ENCODE data around the gene FLYWCH2.
A peak's percentile ranks its signal among the peaks of the same experiment; 100 is the strongest.

The FLYWCH2 gene

DNA sequence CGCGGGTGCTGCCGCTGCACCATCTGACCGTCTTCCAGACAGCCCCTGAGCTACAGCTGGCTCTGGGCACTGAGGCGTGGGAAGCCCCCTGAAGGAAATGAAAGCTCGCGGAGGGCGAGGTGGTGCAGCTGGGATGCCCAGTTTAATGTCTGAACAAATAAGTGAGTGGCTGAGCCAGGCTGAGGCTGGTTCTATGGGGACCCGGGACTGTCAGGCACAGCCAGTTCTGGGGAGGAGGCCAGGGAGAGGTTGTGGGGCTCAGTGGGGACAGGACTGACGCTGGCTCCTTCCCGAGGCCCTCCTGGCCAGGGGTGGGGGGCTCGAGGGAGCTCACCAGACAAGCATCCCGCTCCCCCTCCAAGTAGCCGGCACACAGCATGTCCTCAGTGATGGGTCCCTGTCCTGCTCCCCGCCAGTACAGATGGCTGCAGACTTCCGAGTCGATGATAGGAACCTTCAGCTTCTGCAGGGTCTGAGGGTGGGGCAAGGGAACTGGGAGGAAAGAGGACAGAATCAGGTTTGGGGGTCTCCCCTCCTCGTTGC, 29.4 kb upstream of the FLYWCH2 start:
- DNase-seq (ENCODE audit: low read depth in 2 of 2): no peak

DNA sequence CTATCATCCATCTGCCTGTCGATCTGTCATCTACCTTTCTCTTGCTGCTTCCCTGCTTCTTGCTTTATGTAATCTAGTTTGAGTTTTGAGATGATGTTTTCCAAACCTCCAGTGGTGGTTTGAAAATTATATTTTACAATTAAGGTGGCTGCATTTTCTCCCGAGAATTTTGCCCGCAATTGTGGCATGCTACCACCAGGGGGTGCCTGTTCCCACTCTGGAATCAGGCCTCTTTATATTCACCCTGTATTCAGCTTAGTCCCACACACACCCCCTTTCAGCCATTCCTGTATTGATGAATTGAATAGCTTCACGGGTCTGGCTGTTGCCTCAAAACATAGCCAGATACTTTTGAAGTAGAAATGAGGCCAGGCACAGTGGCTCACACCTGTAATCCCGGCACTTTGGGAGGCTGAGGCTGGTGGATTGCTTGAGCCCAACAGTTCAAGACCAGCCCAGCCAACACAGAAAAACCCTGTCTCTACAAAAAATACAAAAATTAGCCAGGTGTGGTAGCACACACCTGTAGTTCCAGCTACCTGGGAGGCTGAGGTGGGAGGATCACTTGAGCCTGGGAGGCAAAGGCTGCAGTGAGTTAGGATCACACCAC, 28.2 kb upstream of the FLYWCH2 start:
- DNase-seq (ENCODE audit: low read depth in 2 of 2): no peak

DNA sequence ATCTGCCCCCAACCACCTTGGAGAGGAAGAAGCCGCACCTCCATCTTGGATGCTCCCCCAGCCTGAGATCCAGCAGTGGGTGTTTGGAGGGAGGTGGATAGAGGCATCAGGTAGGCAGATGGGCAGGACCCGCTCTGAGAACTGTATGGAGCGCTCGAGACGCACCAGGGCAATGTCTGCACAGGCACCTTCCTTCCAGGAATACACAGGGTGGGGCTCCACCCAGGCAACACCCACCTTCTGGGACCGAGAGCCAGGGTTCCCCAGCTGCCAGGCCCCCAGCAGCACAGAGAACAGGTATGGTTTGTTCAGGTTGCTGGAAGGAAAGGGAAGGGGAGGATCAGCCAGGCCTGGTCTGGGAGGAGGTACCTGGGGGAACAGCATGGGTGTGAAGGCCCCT, 27.5 kb upstream of the FLYWCH2 start:
- no peak for DNase-seq (ENCODE audit: low read depth in 2 of 2)

DNA sequence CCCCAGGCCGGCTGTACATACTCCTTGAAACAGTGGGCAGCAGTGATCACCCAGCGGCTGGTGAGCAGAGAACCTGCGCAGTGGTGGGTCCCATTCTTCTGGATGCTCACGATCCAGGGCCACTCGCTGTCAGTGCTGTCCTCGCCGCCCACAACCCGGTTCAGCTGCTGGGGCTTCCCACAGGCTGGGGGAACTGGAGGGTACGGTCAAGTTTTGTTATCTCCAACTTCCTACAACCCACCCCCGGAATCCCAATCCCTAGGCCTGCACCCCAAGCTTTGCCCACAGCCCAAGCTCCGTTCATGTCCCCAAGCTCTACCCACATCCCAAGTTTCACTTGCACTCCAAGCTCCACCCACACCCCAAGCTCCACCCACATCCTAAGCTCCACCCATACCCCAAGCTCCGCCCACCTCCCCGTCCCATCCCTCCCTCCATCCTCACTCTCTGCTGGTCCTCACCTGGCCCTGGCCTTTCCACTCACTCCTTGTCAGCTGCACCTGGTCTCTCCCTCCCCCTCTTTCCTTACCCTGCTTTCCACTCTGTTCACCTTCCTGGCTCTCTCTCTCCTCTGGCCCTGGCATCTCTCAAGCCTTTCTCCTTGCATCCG, 26.8 kb upstream of the FLYWCH2 start:
- no peak for DNase-seq (ENCODE audit: low read depth in 2 of 2)

DNA sequence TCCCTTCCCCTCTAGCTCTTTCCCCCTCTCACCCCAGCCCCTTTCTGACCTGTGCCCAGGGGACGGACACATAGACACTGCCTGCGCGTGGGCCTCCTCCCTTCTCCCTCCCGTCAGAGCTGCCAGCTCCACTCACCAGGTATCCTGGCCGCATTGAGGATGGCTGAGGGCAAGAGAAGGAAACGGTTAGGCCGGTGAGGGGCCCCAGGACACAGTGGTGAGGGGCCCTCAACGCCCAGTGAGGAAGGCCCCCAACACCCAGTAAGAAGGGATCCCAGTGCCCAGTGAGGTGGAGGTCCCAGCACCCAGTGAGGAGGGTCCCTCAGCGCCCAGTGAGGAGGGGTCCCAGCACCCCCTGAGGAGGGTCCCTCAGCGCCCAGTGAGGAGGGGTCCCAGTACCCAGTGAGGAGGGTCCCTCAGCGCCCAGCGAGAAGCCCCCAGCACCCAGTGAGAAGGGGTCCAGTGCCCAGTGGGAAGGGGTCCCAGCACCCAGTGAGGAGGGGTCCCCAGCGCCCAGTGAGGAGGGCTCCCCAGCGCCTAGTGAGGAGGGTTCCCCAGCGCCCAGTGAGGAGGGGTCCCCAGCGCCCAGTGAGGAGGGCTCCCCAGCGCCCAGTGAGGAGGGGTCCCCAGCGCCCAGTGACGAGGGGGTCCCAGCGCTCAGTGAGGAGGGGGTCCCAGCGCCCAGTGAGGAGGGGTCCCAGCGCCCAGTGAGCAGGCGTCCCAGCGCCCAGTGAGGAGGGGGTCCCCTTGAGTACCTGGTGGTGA, 26.1 kb upstream of the FLYWCH2 start:
- DNase-seq (ENCODE audit: low read depth in 2 of 2): no peak

DNA sequence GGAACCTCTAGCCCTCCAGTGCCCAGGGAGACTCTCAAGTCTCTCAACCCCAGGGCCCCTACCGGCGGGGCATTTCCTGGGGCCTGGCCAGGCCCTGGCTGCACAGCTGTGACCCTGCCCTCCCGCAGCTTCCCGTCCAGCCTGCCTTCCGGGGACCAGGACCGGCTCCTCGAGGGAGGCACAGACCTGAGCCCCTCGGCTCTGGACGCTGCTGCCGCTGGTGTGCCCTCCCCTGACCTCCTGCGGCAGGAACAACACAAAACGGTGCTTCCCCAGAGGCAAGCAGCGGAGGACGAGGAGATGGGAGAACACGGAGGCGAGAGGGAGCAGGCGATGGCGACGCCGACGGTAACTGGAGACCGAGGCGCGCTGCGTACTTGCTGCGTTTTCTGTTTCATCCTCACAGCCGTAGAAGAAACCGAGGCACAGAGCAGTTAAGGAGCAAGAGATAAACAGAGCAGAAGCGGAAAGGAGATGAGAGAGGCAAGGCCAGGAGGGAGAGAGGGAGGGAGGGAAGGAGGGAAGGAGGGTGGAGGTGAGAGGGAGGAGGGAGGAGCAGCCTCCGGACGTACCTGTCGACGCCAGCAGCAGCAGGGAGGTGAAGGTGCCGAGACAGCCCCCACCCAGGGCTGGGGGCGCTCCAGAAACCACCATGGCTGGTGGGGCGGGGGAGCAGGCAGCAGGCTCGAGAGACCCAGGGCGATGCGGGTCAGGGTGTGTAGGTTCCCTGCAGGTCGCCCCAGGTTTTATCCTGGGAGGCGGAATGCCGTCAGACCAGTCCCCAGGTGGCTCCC, 25.4 kb upstream of the FLYWCH2 start, which contains the start of gene PRSS22:
PRSS22 (minus strand) TSS at position 720 of the 794 bp plus-strand sequence; CDS start at position 654, 66 bp downstream.
- DNase-seq (ENCODE audit: low read depth in 2 of 2): no peak

DNA sequence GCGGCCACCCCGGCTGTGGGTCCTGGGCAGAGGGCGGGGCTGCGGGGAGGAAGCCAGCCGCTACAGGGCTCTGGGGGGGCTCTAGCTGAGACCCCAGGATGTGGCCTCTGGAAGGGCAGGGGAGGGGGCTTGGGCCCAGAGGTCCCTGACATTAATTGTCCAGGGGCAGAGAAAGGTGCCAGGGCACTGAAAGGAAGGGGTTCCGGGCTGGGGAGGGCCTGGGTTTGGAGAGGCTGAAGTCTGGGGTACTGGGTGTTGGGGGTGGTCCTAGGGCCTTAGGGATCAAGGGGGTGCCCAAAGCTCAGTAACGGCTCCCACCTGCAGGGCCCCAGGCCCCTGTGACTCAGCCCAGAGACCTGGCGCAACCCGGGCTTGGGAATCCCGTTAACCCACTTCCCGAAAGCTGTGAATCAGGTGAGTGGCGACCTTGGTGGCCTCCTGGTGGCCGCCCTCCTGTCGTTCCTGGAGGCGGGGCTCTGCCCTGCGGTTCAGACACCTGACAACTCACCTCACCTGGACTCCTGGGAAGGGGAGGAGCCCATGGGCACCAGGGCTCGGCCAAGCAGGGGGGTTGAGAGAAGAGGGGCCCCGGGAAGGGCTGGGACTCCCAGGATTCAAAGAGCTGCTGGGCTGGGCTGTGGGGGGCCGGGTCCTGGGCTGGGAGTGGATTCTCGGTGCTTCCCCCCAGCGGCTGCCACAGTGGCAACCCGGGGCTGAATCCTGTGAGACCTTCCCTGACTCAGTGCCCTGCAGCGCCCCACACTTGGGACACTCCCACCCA, 24.6 kb upstream of the FLYWCH2 start:
- no peak for DNase-seq (ENCODE audit: low read depth in 2 of 2)

DNA sequence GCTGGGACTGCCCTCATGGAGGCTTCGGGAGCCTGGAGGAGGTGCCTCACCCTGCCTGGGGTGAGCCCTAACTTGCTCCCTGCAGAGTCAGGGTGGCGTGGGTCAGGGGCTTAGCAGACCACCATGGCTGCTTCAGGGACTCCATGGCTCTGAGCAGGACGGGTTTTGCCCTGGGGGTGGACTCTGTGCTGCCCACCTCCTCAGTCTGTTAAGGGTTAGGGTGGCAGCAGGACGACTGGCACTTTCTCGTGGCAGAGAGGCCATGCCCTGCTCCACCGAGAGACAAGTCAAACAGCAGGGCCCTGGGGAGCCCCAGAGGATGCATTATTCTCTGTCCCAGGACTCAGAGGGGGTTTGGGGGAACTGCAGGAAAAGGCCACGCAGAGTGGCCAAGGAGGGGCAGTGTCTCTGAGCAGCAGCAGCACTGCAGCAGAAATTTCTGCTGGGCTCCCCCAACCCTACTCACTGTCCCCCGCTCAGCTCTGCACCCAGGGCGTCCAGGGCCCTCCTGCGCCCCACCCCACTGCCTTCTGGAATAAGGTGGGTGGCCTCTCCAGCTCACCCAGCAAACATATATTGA, 23.2 kb upstream of the FLYWCH2 start:
- no peak for DNase-seq (ENCODE audit: low read depth in 2 of 2)

DNA sequence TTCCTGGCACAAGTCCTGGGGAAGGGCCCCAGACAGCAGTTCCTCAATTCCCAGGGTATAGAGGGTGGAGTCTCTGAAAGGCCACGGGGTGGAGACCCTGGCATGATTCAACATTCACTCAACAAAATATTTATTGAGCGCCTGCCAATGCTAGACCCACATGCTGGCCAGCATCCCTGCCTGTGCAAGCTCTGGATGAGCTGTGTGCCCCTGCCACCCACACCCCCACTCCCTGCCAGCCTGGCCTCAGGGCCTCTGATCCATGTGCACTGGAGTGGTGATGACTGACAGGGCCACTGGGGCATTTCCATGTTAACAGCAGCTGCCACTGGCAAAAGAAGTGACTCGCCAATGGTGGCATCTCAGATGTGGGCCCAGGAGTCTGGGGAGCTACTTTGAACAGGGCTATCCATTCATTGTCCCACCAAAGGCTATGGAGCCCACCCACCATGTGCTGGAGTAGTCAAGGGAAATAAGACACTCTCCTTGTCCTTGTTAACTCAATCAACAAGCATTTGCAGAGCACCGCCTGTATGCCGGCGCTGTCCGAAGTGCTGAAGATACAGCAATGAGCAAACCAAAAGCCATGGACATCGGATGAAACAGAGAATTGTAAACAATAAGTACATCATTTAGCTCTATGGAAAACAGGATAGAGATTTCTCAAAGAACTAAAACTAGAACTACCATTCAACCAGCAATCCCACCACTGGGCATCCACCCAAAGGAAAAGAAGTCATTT, 22.0 kb upstream of the FLYWCH2 start:
- DNase-seq (ENCODE audit: low read depth in 2 of 2): no peak

DNA sequence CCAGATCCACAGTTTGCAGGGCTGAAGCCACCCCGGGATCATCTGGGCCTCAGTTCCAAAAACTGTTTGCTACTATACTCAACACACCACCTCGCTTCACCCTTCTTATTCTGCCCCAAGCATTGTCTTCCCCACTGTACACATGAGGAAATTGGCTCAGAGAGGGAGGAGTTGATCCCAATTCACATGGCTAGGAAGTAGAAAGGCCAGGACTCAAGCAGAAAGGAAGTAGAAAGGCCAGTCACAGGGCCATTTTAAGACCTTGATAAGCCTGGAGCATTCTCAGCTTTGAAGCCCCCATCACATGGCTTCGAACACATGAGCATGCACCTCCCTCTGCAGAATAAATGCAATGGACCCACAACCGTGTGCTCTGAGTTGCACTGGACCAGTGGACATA, 17.4 kb upstream of the FLYWCH2 start:
- no peak for DNase-seq (ENCODE audit: low read depth in 2 of 2)

DNA sequence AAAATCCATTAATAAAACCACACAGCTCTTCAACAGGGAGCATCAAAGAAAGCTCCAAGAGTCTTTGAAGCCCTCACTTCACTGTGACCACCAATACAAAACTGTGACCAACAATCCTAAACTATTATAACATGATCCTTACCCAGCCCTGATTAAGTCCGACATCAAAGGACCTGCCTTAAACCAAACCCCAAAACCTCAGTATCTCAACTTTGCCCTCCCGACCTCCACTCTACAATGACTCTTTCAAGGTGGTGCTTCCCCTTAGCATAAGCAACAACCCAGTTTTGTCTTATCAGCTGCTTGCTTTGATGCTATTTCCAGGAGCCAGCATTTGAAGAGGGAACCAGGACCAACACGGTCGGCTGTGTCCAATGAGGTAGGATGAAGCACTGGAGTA, 16.6 kb upstream of the FLYWCH2 start:
- no peak for DNase-seq (ENCODE audit: low read depth in 2 of 2)

DNA sequence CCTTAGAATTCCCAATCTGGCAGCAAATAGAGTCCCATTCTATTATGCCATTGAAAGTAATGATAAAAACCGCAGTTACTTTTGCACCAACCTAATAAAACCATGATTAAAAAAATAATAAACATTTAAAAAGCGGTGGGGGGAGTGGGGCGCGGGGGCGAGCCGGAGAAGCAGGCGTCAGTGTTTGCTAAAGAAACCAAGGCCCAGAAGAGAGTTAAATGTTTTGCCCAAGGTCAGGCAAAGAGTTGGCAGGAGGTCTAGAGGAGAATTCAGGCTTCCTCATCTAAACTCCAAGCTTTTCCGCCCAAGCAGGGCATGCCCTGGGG, 15.4 kb upstream of the FLYWCH2 start:
- no peak for DNase-seq (ENCODE audit: low read depth in 2 of 2)

DNA sequence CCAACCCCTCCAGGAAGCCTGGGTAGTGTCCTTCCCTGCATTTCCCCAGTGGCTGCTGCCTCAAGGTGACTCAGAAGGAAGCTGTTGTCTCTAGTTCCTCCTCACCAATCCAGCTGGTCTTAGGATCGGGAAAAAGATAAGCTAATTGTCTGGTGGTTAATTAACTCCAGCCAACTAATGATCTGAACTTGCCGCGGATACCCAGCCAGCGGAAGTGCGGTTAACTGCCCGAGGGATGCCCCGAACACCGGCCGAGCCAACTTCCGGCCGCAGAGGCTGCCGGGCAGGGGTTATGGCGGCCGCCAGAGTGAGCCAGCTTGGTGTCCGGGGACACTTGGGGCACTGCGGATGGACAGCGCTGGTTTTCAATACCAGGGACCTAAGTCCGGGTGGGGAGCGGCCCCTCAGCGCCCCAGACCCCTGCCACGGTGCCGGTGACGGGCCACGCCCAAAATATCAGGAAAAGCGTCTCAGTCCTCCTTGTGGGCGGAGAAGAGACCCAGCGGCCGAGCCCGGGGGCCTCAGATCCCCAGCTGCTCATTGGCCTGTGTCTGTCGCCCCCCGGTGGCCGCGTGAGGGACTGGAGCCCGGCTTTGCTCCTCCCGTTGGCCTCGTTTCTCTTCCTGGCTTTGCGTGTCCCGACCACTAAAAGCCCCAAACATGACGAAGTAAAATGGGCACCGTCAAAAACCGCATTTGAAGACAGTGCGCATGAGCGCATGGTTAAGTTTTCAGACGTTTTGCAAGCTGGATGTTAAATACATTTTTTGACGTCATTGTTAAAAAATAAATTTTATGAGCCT, 14.8 kb upstream of the FLYWCH2 start:
- DNase-seq (ENCODE audit: low read depth in 2 of 2): peak; percentile 80 to 87

DNA sequence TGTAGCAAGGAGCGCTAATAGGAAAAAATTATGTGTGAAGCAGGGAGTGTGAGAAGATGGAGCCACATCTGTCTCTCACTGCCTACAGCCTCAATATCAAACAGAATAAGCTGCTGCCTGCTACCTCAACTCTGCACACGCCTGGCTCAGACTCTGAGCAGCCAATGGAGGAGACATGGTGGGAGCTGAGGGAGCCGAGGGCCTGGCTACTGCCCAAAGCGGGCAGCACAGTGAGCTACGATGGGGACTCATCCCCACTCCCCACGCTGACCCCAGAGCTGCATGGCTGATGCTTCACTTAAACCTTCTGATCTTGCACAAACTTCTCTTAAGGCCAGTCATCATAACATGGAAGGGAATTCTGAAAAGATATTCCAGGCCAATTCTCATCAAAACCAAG, 11.1 kb upstream of the FLYWCH2 start:
- DNase-seq (ENCODE audit: low read depth in 2 of 2): no peak

DNA sequence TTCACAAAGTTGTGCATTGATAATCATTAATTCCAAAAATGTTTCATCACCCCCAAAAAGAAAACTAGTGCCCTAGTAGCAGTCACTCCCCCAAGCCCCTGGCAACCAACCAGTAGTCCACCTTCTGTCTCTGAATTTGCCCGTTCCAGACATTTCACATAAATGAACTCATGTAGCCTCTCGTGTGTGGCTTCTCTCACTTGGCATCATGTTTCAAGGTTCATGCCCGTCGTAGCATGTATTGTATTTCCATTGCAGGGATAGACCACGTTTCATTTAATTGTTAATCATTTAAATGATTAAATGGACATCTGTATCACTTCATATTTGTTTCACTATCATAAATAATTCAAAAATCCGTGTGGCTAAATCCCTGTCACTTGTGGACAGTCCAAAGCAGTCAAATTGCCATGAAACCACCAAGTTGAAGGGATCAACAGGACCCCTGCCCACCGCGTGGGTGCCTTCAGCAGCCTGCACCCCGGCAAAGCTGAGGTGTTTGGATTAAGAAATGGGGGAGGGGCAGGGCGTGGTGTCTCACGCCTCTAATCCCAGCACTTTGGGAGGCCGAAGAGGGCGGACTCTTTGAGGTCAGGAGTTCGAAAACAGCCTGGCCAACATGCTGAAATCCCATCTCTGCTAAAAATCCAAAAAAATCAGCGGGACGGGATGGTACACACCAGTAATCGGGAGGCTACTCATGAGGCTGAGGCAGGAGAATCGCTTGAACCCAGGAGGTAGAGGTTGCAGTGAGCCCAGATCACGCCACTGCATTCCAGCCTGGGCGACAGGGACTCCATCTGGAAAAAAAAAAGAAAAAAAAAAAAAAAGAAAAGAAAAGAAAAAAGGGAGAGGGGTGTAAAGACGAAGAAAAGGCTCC, 8.7 kb upstream of the FLYWCH2 start:
- no peak for DNase-seq (ENCODE audit: low read depth in 2 of 2)

DNA sequence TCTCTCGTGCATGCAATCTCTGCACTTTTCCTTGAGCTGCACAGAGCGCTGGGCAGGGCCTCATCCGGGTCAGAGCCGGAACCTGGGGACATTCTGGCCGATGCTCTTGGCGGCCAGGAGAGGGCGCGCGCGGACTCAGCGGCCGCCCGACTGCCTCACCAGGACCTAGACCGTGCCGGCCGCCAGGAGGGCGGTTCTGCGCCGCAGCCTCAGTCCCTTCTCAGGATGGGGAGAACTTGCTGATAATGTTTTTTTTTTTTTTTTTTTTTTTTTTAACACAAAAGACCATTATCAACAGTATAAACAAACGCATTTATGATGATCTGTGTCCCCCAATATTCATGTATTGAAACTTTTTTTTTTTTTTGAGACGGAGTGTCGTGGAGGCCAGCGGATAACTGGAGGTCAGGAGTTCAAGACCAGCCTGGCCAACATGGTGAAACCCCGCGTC, 8.1 kb upstream of the FLYWCH2 start:
- DNase-seq (ENCODE audit: low read depth in 2 of 2): peak; percentile 24 to 31

DNA sequence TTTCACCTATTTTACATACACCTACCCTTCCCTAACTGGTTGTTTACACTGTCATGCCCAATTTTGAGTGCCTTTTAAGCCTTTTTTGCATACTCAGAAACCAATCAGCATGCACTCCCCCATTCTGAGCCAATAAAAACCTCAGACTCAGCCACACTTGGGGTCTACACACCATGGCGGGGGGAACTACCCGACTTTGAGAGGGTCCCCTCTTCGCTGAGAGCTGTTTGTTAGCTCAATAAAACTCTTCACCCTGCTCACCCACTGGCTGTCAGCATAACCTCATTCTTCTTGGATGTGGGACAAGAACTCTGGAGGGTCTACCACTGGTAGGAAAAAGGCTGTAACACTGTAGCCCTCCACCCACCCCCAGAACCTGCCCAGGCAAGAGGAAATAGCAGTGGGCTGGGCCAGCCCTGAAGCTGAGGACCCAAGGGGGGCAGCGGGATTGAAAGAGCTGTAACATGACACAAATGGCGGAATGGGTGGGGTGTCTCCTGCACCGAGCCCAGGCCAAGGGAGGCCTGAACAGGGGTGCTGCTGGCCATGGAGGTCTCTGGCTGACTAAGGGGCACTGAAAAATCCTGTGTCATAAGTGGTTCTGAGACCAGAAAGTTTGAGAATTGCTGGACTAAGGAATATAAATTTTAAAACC, 3.0 kb upstream of the FLYWCH2 start:
- DNase-seq (ENCODE audit: low read depth in 2 of 2): no peak
